ENCODE measurements around the gene RBM7. TPM values are rescaled to one million over a fixed set of nuclear protein-coding genes. Genes with fewer than 3 reads are reported as not detected.

RBM7 gene
- polyA plus RNA-seq, 1 donor from 2014 or later, result 36.2 TPM

- Histone ChIP-seq H3K36me3 (ENCODE audit: insufficient read depth, low read length) (no peaks in the 10 kb centered on the region), H3K9me3 (ENCODE audit: low read length) (no peaks in the 10 kb centered on the region), H3K9me2 (ENCODE audit: insufficient read depth, low read length) (no peaks in the 10 kb centered on the region), H2AFZ (ENCODE audit: low read depth, low read length) (no peak overlapping the region), H3K9ac (ENCODE audit: low read length) (no peak overlapping the region), H3K27ac (ENCODE audit: low read length) (no peak overlapping the region), H3K79me2 (replicated peaks; ENCODE audit: insufficient read depth, low read length) (no peaks in the 10 kb centered on the region), H3F3A (ENCODE audit: insufficient read depth, low read length, poor library complexity, severe bottlenecking) (no peaks in the 10 kb centered on the region), H4K20me1 (ENCODE audit: insufficient read depth) (no peaks in the 10 kb centered on the region), H3K4me3 (ENCODE audit: low read length) (no peak overlapping the region), H3K4me2 (ENCODE audit: low read length) (no peak overlapping the region), H3K27me3 (ENCODE audit: insufficient read depth, low read depth, low read length) (no peaks in the 10 kb centered on the region)
- no peak for TF ChIP-seq MXI1 (conservative IDR thresholded peaks at IDR 0.05; ENCODE audit: poor library complexity, severe bottlenecking)
- TF ChIP-seq EZH2 (IDR thresholded peaks at IDR 0.05; ENCODE audit: borderline replicate concordance, insufficient read depth, low read length, poor library complexity, severe bottlenecking), result no peak
- TF ChIP-seq CTCF (IDR thresholded peaks at IDR 0.05; ENCODE audit: poor library complexity, severe bottlenecking), result no peak
- no peak for TF ChIP-seq RAD21 (conservative IDR thresholded peaks at IDR 0.05)
- no peak for TF ChIP-seq REST (IDR thresholded peaks at IDR 0.05; ENCODE audit: borderline replicate concordance)
- TF ChIP-seq EP300 (conservative IDR thresholded peaks at IDR 0.05; ENCODE audit: poor library complexity, severe bottlenecking), result no peak
- no peak for TF ChIP-seq POLR2AphosphoS5 (IDR thresholded peaks at IDR 0.05)
- TF ChIP-seq TAF1 (IDR thresholded peaks at IDR 0.05; ENCODE audit: low read depth), result no peak
- TF ChIP-seq SMC3 (conservative IDR thresholded peaks at IDR 0.05; ENCODE audit: poor library complexity), result no peak
These were observed 16.0 kb upstream of the RBM7 start for GRCh38 chr11:114384487-114384886.

GRCh38 chr11:114386131-114386530, 14.3 kb upstream of the RBM7 start:
- Histone ChIP-seq H3K27ac (ENCODE audit: low read length) (no peak overlapping the region), H2AFZ (ENCODE audit: low read depth, low read length) (no peak overlapping the region), H3K9me3 (ENCODE audit: low read length) (no peaks in the 10 kb centered on the region), H4K20me1 (ENCODE audit: insufficient read depth) (no peaks in the 10 kb centered on the region), H3K79me2 (replicated peaks; ENCODE audit: insufficient read depth, low read length) (no peaks in the 10 kb centered on the region), H3K9ac (ENCODE audit: low read length) (no peak overlapping the region), H3K9me2 (ENCODE audit: insufficient read depth, low read length) (no peaks in the 10 kb centered on the region), H3K27me3 (ENCODE audit: insufficient read depth, low read depth, low read length) (no peaks in the 10 kb centered on the region), H3K36me3 (ENCODE audit: insufficient read depth, low read length) (no peaks in the 10 kb centered on the region), H3K4me2 (ENCODE audit: low read length) (no peak overlapping the region), H3F3A (ENCODE audit: insufficient read depth, low read length, poor library complexity, severe bottlenecking) (no peaks in the 10 kb centered on the region), H3K4me3 (ENCODE audit: low read length) (no peak overlapping the region)
- no peak for TF ChIP-seq SMC3 (conservative IDR thresholded peaks at IDR 0.05; ENCODE audit: poor library complexity)
- no peak for TF ChIP-seq EZH2 (IDR thresholded peaks at IDR 0.05; ENCODE audit: borderline replicate concordance, insufficient read depth, low read length, poor library complexity, severe bottlenecking)
- no peak for TF ChIP-seq MXI1 (conservative IDR thresholded peaks at IDR 0.05; ENCODE audit: poor library complexity, severe bottlenecking)
- no peak for TF ChIP-seq CTCF (IDR thresholded peaks at IDR 0.05; ENCODE audit: poor library complexity, severe bottlenecking)
- TF ChIP-seq TAF1 (IDR thresholded peaks at IDR 0.05; ENCODE audit: low read depth), result no peak
- TF ChIP-seq RAD21 (conservative IDR thresholded peaks at IDR 0.05), result no peak
- TF ChIP-seq REST (IDR thresholded peaks at IDR 0.05; ENCODE audit: borderline replicate concordance), result no peak
- TF ChIP-seq EP300 (conservative IDR thresholded peaks at IDR 0.05; ENCODE audit: poor library complexity, severe bottlenecking), result no peak
- no peak for TF ChIP-seq POLR2AphosphoS5 (IDR thresholded peaks at IDR 0.05)

Measured in neural cell (in vitro differentiated cells).